Inferior parietal cortex (tissue), 1 donor: ENCODE results near the gene LAMA5.

Source experiments
- DNase-seq: peaks from one replicate; pipeline ENCODE4 v3.0.0-alpha.2; 2016; ENCODE audit errors: extremely low spot score

Gene LAMA5

GRCh38 chr20:62359043-62359490, 8.0 kb downstream of the LAMA5 start:
- DNase-seq = no peak

- no peak for DNase-seq
Measured at GRCh38 chr20:62358171-62359042, 8.7 kb downstream of the LAMA5 start.

- DNase-seq = no peak
Measured at GRCh38 chr20:62357681-62358080, 9.4 kb downstream of the LAMA5 start.

- DNase-seq = no peak
Measured at GRCh38 chr20:62357187-62357667, 9.9 kb downstream of the LAMA5 start.

- no peak for DNase-seq
Measured at GRCh38 chr20:62356589-62357186, 10.4 kb downstream of the LAMA5 start.

- DNase-seq = no peak
Measured at GRCh38 chr20:62355878-62356588, 11.1 kb downstream of the LAMA5 start.

GRCh38 chr20:62355516-62355877, 11.6 kb downstream of the LAMA5 start:
- no peak for DNase-seq

GRCh38 chr20:62354811-62355341, 12.2 kb downstream of the LAMA5 start:
- no peak for DNase-seq

- no peak for DNase-seq
Measured at GRCh38 chr20:62354031-62354808, 12.9 kb downstream of the LAMA5 start.

- no peak for DNase-seq
Measured at GRCh38 chr20:62353289-62354030, 13.7 kb downstream of the LAMA5 start.

GRCh38 chr20:62352402-62353288, 14.5 kb downstream of the LAMA5 start:
- DNase-seq = peak; percentile 63

GRCh38 chr20:62351469-62352401, 15.4 kb downstream of the LAMA5 start:
- DNase-seq = no peak

- no peak for DNase-seq
Measured at GRCh38 chr20:62350629-62351422, 16.3 kb downstream of the LAMA5 start.

- DNase-seq = no peak
Measured at GRCh38 chr20:62350098-62350628, 16.9 kb downstream of the LAMA5 start.

- DNase-seq = no peak
Measured at GRCh38 chr20:62349556-62350097, 17.5 kb downstream of the LAMA5 start.

- no peak for DNase-seq
Measured at GRCh38 chr20:62348604-62349003, 18.5 kb downstream of the LAMA5 start.

GRCh38 chr20:62347445-62347844, 19.7 kb downstream of the LAMA5 start:
- DNase-seq = no peak
